Cardiac fibroblast (primary cell): ENCODE measurements around the gene SLAMF7.
"Not testable (repeated sequence)": the region's sequence is repeated elsewhere in the genome, so short reads cannot be mapped to it uniquely, and the experiment has no call there.

ENCODE experiments used
- DNase-seq, 2 donors: peaks; one replicate each; pipeline versions ENCODE4 v3.0.0 to v3.0.0-alpha.2; 2010; ENCODE audit warnings: low read depth in 2 of 2
- H3K4me3 ChIP-seq, 2 donors: replicated peaks in 1 of 2; 1 replicate in 1 of 2; 2 replicates in 1 of 2; pipeline ENCODE4 v1.5.1; 2011; ENCODE audit warnings: low read depth in 2 of 2, low read length in 2 of 2, mild to moderate bottlenecking in 2 of 2, moderate library complexity in 1 of 2
- CTCF ChIP-seq: IDR thresholded peaks from one replicate; pipeline ENCODE4 v1.5.1; 2011; ENCODE audit warnings: low read depth, mild to moderate bottlenecking, low read length, inconsistent platforms

SLAMF7 gene

GRCh38 chr1:160777486-160778089 is 38.5 kb downstream of the SLAMF7 start:
- DNase-seq, result peak; percentile 1 to 35
- no peak for TF ChIP-seq CTCF
- no peak overlapping the region for H3K4me3 ChIP-seq

GRCh38 chr1:160778976-160779375 is 39.9 kb downstream of the SLAMF7 start:
- no peak for TF ChIP-seq CTCF
- no peak overlapping the region for H3K4me3 ChIP-seq
- no peak for DNase-seq

- H3K4me3 ChIP-seq, result no peak overlapping the region
- TF ChIP-seq CTCF, result no peak
- DNase-seq, result no peak
These were observed 40.8 kb downstream of the SLAMF7 start for GRCh38 chr1:160779626-160780397.

- no peak for DNase-seq
- TF ChIP-seq CTCF, result no peak
- no peak overlapping the region for H3K4me3 ChIP-seq
These were observed 41.3 kb downstream of the SLAMF7 start for GRCh38 chr1:160780398-160780755.

- no peak for DNase-seq
- TF ChIP-seq CTCF, result no peak
- no peak overlapping the region for H3K4me3 ChIP-seq
These were observed 42.2 kb downstream of the SLAMF7 start for GRCh38 chr1:160781186-160781766.

- DNase-seq, result no peak
- TF ChIP-seq CTCF, result no peak
- no peak overlapping the region for H3K4me3 ChIP-seq
These were observed 43.1 kb downstream of the SLAMF7 start for GRCh38 chr1:160781914-160782689.

- DNase-seq, H3K4me3 ChIP-seq: not testable (repeated sequence)
These were observed 44.1 kb downstream of the SLAMF7 start for GRCh38 chr1:160782988-160783765.
